ENCODE results near the gene EIF5AL1. TPM values are rescaled to one million over a fixed set of nuclear protein-coding genes. Genes with fewer than 3 reads are reported as not detected.

EIF5AL1 gene
- total RNA-seq, 4 donors from 2014 or later, result 0.23 to 0.52 (median 0.47) TPM; not detected in 1

DNA sequence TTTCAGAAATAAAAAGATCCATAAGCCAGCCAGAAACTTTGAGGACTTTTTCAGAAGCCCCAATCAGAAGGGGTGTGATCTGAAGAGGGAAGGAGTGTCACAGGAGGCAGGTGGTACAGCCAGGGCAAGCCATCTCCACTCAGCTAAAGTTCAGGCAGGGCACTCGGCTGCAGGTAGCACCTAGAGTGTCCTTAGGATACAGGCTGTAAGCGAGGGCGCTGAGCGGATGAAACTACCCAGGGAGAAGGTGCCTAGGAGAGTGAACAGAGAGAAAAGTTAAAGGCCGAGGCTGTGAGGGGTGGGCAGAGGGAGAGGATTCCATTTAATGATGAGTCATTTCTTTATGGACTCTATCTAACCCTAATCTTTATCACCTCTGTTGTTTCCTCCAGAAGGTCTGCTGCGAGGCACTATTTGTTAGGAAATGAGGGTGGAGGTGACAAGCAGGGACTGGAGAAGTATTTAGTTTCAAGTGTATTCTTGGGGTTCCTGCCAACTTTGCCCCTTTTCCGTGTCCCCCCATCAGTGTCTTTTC, 37.1 kb upstream of the EIF5AL1 start:
- Histone ChIP-seq H3K27me3 (no peaks in the 10 kb centered on the region), H3K4me1 (no peaks in the 10 kb centered on the region), H3K27ac (no peak overlapping the region), H3K4me3 (no peak overlapping the region), H3K9me3 (no peaks in the 10 kb centered on the region), H3K36me3 (no peaks in the 10 kb centered on the region)
- no peak for DNase-seq (ENCODE audit: low spot score in 2 of 2)
- 90% methylated on average over 7 of the region's 7 CpGs for WGBS
- TF ChIP-seq EP300 (IDR thresholded peaks at IDR 0.05), result no peak
- TF ChIP-seq, protein P1, sequence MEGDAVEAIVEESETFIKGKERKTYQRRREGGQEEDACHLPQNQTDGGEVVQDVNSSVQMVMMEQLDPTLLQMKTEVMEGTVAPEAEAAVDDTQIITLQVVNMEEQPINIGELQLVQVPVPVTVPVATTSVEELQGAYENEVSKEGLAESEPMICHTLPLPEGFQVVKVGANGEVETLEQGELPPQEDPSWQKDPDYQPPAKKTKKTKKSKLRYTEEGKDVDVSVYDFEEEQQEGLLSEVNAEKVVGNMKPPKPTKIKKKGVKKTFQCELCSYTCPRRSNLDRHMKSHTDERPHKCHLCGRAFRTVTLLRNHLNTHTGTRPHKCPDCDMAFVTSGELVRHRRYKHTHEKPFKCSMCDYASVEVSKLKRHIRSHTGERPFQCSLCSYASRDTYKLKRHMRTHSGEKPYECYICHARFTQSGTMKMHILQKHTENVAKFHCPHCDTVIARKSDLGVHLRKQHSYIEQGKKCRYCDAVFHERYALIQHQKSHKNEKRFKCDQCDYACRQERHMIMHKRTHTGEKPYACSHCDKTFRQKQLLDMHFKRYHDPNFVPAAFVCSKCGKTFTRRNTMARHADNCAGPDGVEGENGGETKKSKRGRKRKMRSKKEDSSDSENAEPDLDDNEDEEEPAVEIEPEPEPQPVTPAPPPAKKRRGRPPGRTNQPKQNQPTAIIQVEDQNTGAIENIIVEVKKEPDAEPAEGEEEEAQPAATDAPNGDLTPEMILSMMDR (IDR thresholded peaks at IDR 0.05), result no peak
- no peak for TF ChIP-seq POLR2AphosphoS5 (IDR thresholded peaks at IDR 0.05)
- no peak for TF ChIP-seq POLR2A (IDR thresholded peaks at IDR 0.05)

DNA sequence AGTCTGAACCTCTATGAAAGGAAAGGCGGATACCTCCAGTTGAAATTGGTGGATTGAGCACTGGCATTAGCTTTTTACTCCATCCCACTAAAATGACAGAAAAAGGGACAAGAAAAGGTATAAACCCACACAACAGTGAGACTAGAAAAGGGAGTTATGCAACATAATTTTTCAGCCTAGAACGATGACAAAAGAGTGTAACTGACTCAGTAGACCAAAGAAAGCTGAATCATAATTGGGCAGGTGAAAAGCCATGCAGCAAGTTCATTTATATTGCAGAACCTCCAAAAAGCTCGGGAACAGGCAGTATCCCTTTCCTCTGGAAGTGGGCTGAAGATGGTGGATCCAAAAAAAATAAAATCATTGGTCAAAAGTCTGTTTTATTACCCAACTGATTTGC, 36.5 kb upstream of the EIF5AL1 start:
- DNase-seq (ENCODE audit: low spot score in 2 of 2), result no peak
- no peaks in the 10 kb centered on the region for H3K36me3 ChIP-seq
- no peak for TF ChIP-seq EP300 (IDR thresholded peaks at IDR 0.05)
- no peak for TF ChIP-seq POLR2AphosphoS5 (IDR thresholded peaks at IDR 0.05)
- TF ChIP-seq, protein P1 (IDR thresholded peaks at IDR 0.05), result no peak
- TF ChIP-seq POLR2A (IDR thresholded peaks at IDR 0.05), result no peak
- no peaks in the 10 kb centered on the region for H3K9me3 ChIP-seq
- H3K27ac ChIP-seq, result no peak overlapping the region
- H3K4me3 ChIP-seq, result no peak overlapping the region
- 87% methylated on average over 3 of the region's 3 CpGs for WGBS
- H3K4me1 ChIP-seq, result no peaks in the 10 kb centered on the region
- H3K27me3 ChIP-seq, result no peaks in the 10 kb centered on the region

DNA sequence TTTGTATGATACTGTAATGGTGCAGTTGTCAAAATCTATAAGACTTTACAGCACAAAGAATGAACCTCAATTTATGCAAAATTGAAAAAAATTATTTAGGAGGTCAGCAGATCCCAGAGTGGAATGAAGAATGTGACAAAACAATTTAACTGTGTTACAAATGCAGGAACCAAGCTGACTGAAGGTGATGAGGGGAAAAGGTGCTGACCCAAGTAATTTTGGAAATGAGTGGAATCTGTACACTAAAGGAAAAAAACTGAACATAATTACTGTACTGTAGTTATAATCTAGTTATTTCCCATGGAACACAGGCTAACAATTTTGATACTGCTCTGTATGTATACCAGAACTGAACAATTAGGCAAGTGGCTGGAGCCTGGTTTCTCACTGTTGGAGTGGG, 35.7 kb upstream of the EIF5AL1 start:
- no peak overlapping the region for H3K27ac ChIP-seq
- no peaks in the 10 kb centered on the region for H3K36me3 ChIP-seq
- TF ChIP-seq POLR2A (IDR thresholded peaks at IDR 0.05) (no peak), EP300 (IDR thresholded peaks at IDR 0.05) (no peak), POLR2AphosphoS5 (IDR thresholded peaks at IDR 0.05) (no peak)
- TF ChIP-seq, protein P1 (IDR thresholded peaks at IDR 0.05), result no peak
- no peak for DNase-seq (ENCODE audit: low spot score in 2 of 2)
- H3K9me3 ChIP-seq, result no peaks in the 10 kb centered on the region
- H3K27me3 ChIP-seq, result no peaks in the 10 kb centered on the region
- H3K4me1 ChIP-seq, result no peaks in the 10 kb centered on the region
- no peak overlapping the region for H3K4me3 ChIP-seq

DNA sequence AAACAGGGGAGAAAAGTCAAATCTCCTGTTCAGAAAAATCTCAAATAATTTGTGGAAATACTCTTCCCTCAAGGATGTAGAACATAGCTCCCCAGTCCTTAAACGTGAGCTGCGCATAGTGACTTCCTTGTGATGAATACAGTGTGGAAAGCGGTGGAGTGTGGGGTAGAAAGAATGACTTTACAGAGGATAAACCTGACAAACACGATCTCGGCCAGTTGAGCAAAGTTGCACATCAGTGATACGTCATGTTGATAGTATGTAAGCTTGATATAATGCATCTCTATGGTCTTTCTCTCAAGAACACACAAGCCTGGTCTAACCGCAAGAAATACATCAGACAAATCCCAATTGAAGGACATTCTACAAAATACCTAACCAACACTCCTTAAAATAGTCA, 34.9 kb upstream of the EIF5AL1 start:
- Histone ChIP-seq H3K27me3 (no peaks in the 10 kb centered on the region), H3K36me3 (no peaks in the 10 kb centered on the region), H3K9me3 (no peaks in the 10 kb centered on the region), H3K27ac (no peak overlapping the region), H3K4me1 (peaks cover under 1% of the 10 kb centered on the region), H3K4me3 (no peak overlapping the region)
- TF ChIP-seq, protein P1 (IDR thresholded peaks at IDR 0.05), result no peak
- TF ChIP-seq POLR2A (IDR thresholded peaks at IDR 0.05) (no peak), POLR2AphosphoS5 (IDR thresholded peaks at IDR 0.05) (no peak), EP300 (IDR thresholded peaks at IDR 0.05) (no peak)
- 83% methylated on average over 7 of the region's 7 CpGs for WGBS
- DNase-seq (ENCODE audit: low spot score in 2 of 2), result no peak

DNA sequence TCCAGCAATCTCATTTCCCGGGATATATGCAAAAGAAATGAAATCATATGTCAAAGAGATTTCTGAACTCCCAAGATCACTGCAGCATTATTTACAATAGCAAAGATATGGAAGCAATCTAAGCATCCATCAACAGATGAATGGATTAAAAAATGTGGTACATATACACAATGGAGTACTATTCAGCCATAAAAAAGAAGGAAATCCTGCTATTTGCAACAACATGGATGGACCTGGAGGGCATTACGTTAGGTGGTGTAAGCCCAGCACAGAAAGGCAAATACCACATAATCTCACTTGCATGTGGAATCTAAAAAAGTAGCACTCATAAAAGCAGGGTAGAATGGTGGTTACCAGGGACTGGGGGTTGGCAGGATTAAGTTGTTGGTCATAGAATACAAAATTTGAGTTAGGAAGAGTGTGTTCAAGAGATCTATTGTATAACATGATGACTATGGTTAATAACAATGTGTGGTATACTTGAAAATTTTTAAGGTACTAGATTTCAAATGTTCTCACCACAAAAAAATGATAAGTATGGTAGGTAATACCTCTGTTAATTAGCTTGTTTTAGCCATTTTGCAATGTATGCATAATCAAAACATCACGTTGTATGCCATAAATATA, 32.9 kb upstream of the EIF5AL1 start:
- Histone ChIP-seq H3K36me3 (no peaks in the 10 kb centered on the region), H3K9me3 (no peaks in the 10 kb centered on the region), H3K27me3 (no peaks in the 10 kb centered on the region), H3K4me3 (no peak overlapping the region), H3K27ac (no peak overlapping the region), H3K4me1 (peaks cover 15% of the 10 kb centered on the region)
- no peak for DNase-seq (ENCODE audit: low spot score in 2 of 2)
- WGBS, result 88% methylated on average over 3 of the region's 3 CpGs
- TF ChIP-seq POLR2AphosphoS5 (IDR thresholded peaks at IDR 0.05) (no peak), EP300 (IDR thresholded peaks at IDR 0.05) (no peak), POLR2A (IDR thresholded peaks at IDR 0.05) (no peak)
- TF ChIP-seq, protein P1 (IDR thresholded peaks at IDR 0.05), result no peak

All from suprapubic skin (tissue), 4 donors.